NOMO-1 treated with dmso at 0.1 percent for 144 hours (cell line): ENCODE data around the gene PPARD.
"Not testable (repeated sequence)": the region's sequence is repeated elsewhere in the genome, so short reads cannot be mapped to it uniquely, and the experiment has no call there.

Experiments used
- DNase-seq: peaks from one replicate; lab custom pipeline; 2025; ENCODE audit not compliant: unreplicated experiment; lab: John Stamatoyannopoulos, UW

The PPARD gene

DNA sequence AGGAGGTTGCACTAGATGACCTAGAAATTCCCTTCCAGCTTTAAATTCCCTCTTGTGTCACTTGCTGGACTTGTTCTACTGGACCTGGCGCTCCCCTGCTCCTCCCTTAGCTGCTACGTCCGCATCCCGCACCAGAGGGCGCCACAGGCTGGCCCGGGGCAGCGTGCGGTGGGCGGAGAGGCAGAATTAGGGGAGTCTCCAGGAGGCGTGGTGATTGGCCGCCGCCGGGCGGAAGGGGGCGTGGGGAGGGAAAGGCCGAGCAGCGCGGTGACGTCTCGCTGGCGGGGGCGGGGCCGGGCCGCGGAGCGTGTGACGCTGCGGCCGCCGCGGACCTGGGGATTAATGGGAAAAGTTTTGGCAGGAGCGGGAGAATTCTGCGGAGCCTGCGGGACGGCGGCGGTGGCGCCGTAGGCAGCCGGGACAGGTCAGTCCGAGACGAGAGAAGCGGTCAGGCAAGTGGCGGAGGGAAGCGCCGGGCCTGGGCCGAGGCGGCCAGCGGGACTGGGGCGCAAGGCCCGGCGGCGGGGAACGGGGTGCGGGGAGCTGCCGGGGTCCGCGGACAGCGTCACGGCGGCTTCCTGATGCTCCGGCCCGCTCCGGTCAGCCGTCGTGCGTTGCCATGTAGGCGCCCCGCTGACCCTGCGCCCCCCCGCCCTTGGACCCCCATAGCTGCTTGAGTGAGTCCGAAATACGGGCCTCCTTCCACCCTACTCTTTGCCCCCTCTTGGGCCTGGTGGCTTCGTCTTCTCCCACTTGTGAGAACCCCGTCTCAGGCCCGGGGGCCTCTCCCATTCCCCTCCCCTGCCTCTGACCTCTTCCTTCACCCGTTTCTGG lies at the start of gene PPARD:
PPARD (plus strand) TSS at position 301 of the 834 bp plus-strand sequence. CDS start 68,530 bp downstream, outside the sequence.
- DNase-seq, result peak; percentile 96

GRCh38 chr6:35293681-35294080 lies 48.7 kb upstream of the PPARD start:
- no peak for DNase-seq

- no peak for DNase-seq
These were observed 47.9 kb upstream of the PPARD start for GRCh38 chr6:35294308-35294945.

- no peak for DNase-seq
These were observed 47.3 kb upstream of the PPARD start for GRCh38 chr6:35295036-35295435.

GRCh38 chr6:35295521-35296315 lies 46.6 kb upstream of the PPARD start:
- DNase-seq, result no peak

- no peak for DNase-seq
These were observed 45.3 kb upstream of the PPARD start for GRCh38 chr6:35296931-35297600.

DNA sequence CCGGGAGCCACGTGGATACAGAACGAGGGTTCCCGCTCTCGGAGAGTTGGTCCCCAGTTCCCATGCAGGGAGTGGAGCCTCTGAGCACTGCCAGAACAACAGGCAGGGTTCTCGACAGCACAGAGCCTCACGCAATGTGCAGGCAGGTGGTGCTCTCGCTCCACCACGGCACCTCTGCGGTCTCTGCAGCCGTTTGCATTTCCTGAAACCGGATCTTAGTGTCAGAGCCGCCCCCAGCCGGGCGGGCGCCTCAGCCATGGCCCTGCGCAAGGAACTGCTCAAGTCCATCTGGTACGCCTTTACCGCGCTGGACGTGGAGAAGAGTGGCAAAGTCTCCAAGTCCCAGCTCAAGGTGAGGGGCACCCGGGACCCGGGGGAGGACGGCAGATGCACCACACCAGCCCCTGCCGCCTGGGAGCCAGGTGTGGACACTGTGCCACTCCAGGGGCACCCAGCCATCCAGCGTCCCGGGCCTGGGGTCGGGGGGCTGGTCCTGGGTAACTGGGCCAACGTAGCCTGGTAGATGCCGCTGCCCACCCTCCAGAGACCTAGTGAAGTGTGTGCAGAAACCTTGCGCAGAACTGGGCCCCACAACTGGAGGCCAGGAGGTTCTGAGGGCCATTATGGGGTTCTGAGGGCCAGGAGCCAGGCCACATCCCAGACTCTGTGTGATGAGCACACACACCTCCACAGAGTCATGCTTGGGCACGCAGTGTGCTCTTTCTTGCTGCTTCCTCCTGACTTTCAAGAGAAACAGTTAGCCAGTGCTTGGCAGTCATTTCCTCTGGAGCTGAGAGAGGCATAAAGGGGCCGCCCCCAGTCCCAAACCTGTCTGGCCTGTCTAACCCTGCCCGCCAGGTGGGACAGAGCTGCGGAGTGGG lies 44.5 kb upstream of the PPARD start, which contains the start of gene DEF6:
DEF6 (plus strand) TSS at position 218 of the 881 bp plus-strand sequence; CDS start at position 257, 39 bp downstream.
- peak; percentile 92 for DNase-seq

DNA sequence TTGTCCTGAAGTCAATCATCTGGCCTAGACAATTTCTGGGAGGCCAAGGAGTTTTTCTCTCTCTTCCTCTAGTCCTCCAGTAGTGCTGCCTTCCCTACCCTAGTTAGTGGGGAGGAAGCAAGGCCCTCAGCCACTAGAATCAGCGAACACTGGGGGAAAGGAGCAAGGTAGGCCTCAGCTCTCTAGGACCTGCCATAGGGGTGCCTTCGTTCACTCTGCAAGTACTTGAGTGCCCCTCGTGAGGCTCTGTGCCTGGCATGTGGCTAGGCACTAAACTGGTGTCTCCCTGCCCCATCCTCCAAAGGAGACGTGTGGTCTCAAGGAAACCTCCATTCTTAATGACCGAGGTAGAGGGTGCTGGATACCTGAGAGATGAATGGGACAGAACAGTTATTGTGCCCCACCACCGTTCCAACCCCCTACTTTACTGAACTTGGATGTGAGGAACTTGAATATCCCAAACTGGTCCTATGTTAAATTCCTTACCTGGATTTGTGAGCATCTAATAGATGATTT lies 43.7 kb upstream of the PPARD start:
- DNase-seq, result no peak

GRCh38 chr6:35299674-35300073 lies 42.7 kb upstream of the PPARD start:
- DNase-seq, result peak; percentile 83

GRCh38 chr6:35300848-35301247 lies 41.5 kb upstream of the PPARD start:
- no peak for DNase-seq

DNA sequence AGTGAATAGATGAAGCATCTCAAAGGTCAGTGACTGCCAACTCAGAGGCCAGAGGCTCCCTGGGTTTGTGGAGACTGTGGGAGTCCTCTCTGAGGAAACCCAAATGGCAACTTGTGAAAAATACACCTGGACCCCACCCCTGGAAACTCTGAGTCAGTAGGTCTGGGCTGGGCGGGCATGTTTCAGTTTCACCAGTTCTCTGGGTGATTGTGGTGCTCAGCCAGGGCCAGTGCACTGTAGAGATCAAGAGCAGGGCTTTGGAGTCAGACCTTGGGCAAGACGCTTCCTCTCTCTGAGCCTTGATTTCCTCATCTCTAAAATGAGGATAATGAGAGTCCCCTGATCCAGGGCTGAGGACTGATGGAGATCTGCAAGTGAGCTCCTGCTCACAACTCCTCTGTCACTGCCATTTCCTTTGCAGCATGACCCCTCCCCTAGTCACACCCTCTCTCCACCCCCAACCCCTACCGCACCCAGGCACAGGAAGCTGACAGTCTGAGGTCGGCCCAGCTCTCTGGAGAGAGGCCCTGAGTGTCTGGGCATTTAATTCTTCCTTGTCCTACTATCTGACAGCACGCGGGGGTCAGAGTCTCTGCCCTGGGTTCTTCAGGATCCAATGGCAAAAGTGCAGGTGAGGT lies 39.6 kb upstream of the PPARD start:
- DNase-seq, result peak; percentile 88

DNA sequence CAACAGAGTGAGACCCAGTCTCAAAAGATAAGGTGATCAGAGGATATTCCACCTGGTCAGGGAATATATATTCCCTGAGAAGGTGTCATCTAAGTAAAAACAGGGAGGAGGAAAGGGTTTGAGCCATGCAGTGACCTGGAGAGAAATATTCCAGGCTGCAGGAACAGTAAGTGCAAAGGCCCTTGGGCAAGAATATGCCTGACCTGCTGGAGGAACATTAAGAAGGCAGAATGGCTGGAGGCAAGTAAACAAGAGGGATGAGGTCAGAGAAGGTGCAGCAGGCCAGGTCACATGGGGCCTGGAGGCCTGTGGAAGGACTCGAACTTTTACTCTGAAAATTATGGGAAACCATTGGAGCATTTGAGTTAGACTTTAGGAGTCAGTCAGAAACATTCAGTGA lies 38.1 kb upstream of the PPARD start:
- no peak for DNase-seq

GRCh38 chr6:35305117-35305516 lies 37.2 kb upstream of the PPARD start:
- no peak for DNase-seq

DNA sequence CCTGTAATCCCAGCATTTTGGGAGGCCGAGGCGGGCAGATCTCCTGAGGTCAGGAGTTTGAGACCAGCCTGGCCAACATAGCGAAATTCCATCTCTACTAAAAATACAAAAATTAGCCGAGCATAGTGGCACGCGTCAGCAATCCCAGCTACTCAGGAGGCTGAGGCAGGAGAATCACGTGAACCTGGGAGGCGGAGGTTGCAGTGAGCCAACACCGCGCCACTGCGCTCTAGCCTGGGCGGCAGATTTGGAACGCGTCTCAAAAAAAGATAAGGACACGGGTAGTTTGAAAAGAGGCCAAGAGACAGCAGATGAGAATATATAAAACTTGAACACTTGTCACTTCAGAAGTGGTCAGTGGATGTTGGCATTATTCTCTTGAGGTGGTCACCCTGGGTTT lies 35.2 kb upstream of the PPARD start:
- not testable (repeated sequence) for DNase-seq

DNA sequence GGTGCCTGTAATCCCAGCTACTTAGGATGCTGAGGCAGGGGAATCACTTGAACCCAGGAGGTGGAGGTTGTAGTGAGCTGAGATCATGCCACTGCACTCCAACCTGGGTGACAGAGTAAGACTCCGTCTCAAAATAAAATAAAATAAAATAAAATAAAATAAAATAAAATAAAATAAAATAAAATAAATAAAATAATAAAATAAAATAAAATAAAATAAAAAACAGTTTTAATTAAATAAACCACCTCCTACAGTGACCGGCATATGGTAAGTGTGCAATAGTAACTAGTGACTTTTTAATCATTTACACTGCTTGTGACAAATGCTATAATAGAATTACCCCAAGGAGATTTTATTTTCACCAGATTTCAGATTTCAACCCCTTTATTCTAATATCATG lies 33.8 kb upstream of the PPARD start:
- not testable (repeated sequence) for DNase-seq

DNA sequence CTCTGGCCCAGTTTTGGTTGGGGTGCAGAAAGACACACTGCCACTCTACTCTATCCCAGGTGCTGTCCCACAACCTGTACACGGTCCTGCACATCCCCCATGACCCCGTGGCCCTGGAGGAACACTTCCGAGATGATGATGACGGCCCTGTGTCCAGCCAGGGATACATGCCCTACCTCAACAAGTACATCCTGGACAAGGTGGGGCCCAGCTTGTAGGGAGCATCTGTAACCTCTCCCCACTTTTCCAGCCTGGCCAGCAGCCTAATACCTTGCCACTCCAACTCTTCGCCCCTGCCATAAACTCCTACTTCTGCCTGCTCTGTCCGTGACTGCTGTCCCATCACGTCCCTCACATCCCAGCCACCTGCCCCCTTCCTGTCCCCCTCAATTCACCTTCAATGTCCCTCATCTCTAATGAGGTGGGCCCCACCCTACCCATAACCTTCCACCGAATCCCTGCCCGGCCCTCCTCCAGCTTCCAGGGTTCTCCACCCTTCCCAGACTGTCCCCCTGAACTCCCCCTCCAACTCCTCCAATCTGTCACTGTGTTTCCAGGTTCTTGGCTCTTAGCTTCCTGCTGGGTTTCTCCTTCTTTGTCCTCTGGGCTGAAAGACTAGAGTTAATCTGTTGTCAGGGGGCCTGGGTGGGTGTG lies 32.6 kb upstream of the PPARD start:
- no peak for DNase-seq

- no peak for DNase-seq
These were observed 32.0 kb upstream of the PPARD start for GRCh38 chr6:35310265-35310831.

- DNase-seq, result peak; percentile 24
These were observed 30.8 kb upstream of the PPARD start for GRCh38 chr6:35311390-35312075.
